ENCODE data around the gene PTPRC. TPM values are rescaled to one million over a fixed set of nuclear protein-coding genes. Genes with fewer than 3 reads are reported as not detected.
A peak's percentile ranks its signal among the peaks of the same experiment; 100 is the strongest.

The PTPRC gene
- total and polyA plus RNA-seq, 2 experiments from 2014 or later, result 0.66 to 0.86 TPM

DNA sequence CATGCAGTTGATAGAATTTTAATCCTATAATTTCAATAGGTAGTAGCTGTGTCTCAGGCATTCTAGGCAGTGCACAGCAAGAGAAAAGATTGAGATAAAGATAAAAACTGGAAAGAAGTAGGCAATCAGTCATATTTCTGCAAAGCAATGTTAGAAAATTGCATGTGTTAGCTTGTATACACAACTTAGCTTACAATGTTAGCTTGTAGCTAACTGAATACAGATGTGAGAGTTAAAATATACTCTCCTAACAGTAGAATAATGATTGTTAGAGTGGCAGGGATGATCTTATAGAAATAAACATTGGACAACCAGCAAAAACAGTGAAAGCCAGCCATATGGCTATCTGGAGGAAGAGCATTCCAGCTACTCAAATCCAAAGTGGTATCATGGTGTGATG lies 29.0 kb downstream of the PTPRC start:
- H3K27me3 ChIP-seq (replicated peaks; ENCODE audit: insufficient read depth), result no peaks in the 10 kb centered on the region
- H3K79me2 ChIP-seq (ENCODE audit: insufficient read depth), result no peaks in the 10 kb centered on the region
- no peaks in the 10 kb centered on the region for H3K9me3 ChIP-seq (ENCODE audit: low read depth)
- H3K9ac ChIP-seq, result peak overlapping the region; percentile 24; the same call in 1 of the 2 replicates
- no peaks in the 10 kb centered on the region for H3K9me2 ChIP-seq (ENCODE audit: insufficient read depth)
- no peak overlapping the region for H2AFZ ChIP-seq
- no peaks in the 10 kb centered on the region for H4K20me1 ChIP-seq (ENCODE audit: insufficient read depth)
- TF ChIP-seq EZH2 (IDR thresholded peaks at IDR 0.05; ENCODE audit: insufficient read depth, poor library complexity, severe bottlenecking), result no peak
- TF ChIP-seq EZH2phosphoT487 (IDR thresholded peaks at IDR 0.05; ENCODE audit: insufficient read depth, low read depth), result no peak
- H3K36me3 ChIP-seq (ENCODE audit: low read depth), result no peaks in the 10 kb centered on the region
- DNase-seq, result no peak
- H3K27ac ChIP-seq, result peak overlapping the region; percentile 79
- peaks cover 48% of the 10 kb centered on the region for H3F3A ChIP-seq (ENCODE audit: insufficient read depth)
- in situ Hi-C loops (cut with MboI), result no loop called here
- H3K4me2 ChIP-seq (ENCODE audit: unreplicated experiment), result peak overlapping the region; percentile 48
- H3K4me3 ChIP-seq, result no peak overlapping the region
- peaks cover 70% of the 10 kb centered on the region for H3K4me1 ChIP-seq (ENCODE audit: insufficient read depth)

DNA sequence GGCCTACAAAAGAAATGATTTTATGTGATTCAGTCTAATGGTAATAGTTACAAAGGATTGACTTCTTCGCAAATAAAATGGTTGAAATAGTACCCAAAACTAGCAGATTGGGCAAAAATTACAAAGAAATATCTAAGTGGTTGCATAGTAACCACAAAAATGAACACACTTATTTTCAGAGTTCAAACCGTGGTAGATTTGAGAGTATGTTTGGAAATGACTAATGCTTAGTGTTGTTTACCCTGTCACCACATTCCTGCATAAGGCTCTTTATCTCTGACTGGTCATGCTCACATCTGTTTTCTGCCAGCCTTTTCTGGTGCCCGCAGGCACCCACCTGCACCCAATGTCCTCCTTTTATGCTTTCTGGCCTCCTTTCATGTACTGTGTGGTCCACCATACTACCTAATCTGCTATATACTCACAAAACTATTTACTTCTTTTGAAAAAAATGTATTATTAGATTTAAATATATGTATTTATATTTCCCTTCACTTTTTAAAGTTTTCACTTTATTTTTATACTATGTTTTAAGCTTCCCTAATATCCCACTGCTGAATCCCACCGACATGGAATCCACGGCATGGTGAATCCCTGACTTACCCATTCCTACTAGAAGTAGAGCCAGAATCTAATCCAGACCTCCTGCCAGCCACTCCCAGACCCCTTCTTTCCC lies 30.3 kb downstream of the PTPRC start:
- no peak overlapping the region for H3K4me3 ChIP-seq
- peak overlapping the region; percentile 25 for H3K9ac ChIP-seq
- no peak overlapping the region for H2AFZ ChIP-seq
- no peaks in the 10 kb centered on the region for H3K27me3 ChIP-seq (replicated peaks; ENCODE audit: insufficient read depth)
- no peak for TF ChIP-seq EZH2 (IDR thresholded peaks at IDR 0.05; ENCODE audit: insufficient read depth, poor library complexity, severe bottlenecking)
- peak; percentile 92 for TF ChIP-seq EZH2phosphoT487 (IDR thresholded peaks at IDR 0.05; ENCODE audit: insufficient read depth, low read depth)
- H4K20me1 ChIP-seq (ENCODE audit: insufficient read depth), result no peaks in the 10 kb centered on the region
- peaks cover 58% of the 10 kb centered on the region for H3F3A ChIP-seq (ENCODE audit: insufficient read depth)
- peaks cover 82% of the 10 kb centered on the region for H3K4me1 ChIP-seq (ENCODE audit: insufficient read depth)
- DNase-seq, result peak; percentile 93
- in situ Hi-C loops (cut with MboI), result no loop called here
- H3K36me3 ChIP-seq (ENCODE audit: low read depth), result no peaks in the 10 kb centered on the region
- H3K79me2 ChIP-seq (ENCODE audit: insufficient read depth), result no peaks in the 10 kb centered on the region
- no peaks in the 10 kb centered on the region for H3K9me3 ChIP-seq (ENCODE audit: low read depth)
- WGBS, 2 experiments (ENCODE audit: low coverage in 1 of 2, low lambda C conversion rate in 2 of 2, missing lambda C conversion rate in 2 of 2), result 31 to 34% methylated on average over 5 of the region's 5 CpGs
- H3K4me2 ChIP-seq (ENCODE audit: unreplicated experiment), result peak overlapping the region; percentile 18
- no peaks in the 10 kb centered on the region for H3K9me2 ChIP-seq (ENCODE audit: insufficient read depth)
- peak overlapping the region; percentile 79 for H3K27ac ChIP-seq

DNA sequence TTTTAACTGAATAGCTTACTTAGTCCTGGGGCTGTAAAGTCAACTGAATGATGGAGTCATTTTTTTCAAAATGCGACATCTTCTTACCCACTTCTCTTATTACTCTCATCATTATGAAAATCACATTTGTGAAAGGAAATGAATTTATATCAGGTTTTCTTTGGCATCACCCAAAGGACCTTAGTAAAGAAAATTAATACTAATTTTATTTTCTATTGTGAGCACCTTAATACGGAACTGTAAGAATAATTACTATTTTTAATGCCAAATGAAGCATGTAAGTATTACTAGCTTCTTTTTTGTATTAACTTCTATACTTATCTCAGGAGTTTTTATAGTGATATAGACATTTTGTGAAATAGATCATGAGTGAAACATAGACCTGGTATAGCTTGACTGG lies 30.9 kb downstream of the PTPRC start:
- Histone ChIP-seq H3F3A (ENCODE audit: insufficient read depth) (peaks cover 58% of the 10 kb centered on the region), H4K20me1 (ENCODE audit: insufficient read depth) (no peaks in the 10 kb centered on the region), H3K4me1 (ENCODE audit: insufficient read depth) (peaks cover 82% of the 10 kb centered on the region), H3K9me2 (ENCODE audit: insufficient read depth) (no peaks in the 10 kb centered on the region), H3K9ac (no peak overlapping the region), H3K4me3 (no peak overlapping the region), H3K27me3 (replicated peaks; ENCODE audit: insufficient read depth) (no peaks in the 10 kb centered on the region), H3K79me2 (ENCODE audit: insufficient read depth) (no peaks in the 10 kb centered on the region), H3K4me2 (ENCODE audit: unreplicated experiment) (peak overlapping the region; percentile 18), H3K36me3 (ENCODE audit: low read depth) (no peaks in the 10 kb centered on the region), H3K9me3 (ENCODE audit: low read depth) (no peaks in the 10 kb centered on the region), H3K27ac (peak overlapping the region; percentile 79), H2AFZ (no peak overlapping the region)
- no peak for DNase-seq
- TF ChIP-seq EZH2phosphoT487 (IDR thresholded peaks at IDR 0.05; ENCODE audit: insufficient read depth, low read depth) (no peak), EZH2 (IDR thresholded peaks at IDR 0.05; ENCODE audit: insufficient read depth, poor library complexity, severe bottlenecking) (no peak)
- WGBS, 2 experiments (ENCODE audit: low coverage in 1 of 2, low lambda C conversion rate in 2 of 2, missing lambda C conversion rate in 2 of 2), result 68 to 69% methylated on average over 2 of the region's 2 CpGs
- in situ Hi-C loops (cut with MboI), result loop anchor here (10.0 kb wide), 1 partner anchor 175 kb away; no protein-coding TSS in a partner anchor

- no peak for TF ChIP-seq EZH2 (IDR thresholded peaks at IDR 0.05; ENCODE audit: insufficient read depth, poor library complexity, severe bottlenecking)
- TF ChIP-seq EZH2phosphoT487 (IDR thresholded peaks at IDR 0.05; ENCODE audit: insufficient read depth, low read depth), result no peak
- no peaks in the 10 kb centered on the region for H4K20me1 ChIP-seq (ENCODE audit: insufficient read depth)
- H3K9ac ChIP-seq, result no peak overlapping the region
- no peak overlapping the region for H2AFZ ChIP-seq
- no peaks in the 10 kb centered on the region for H3K27me3 ChIP-seq (replicated peaks; ENCODE audit: insufficient read depth)
- H3K9me3 ChIP-seq (ENCODE audit: low read depth), result no peaks in the 10 kb centered on the region
- in situ Hi-C loops (cut with MboI), result loop anchor here (10.0 kb wide), 1 partner anchor 176 kb away; no protein-coding TSS in a partner anchor
- H3K27ac ChIP-seq, result peak overlapping the region; percentile 79
- peak overlapping the region; percentile 6 for H3K4me2 ChIP-seq (ENCODE audit: unreplicated experiment)
- H3F3A ChIP-seq (ENCODE audit: insufficient read depth), result peaks cover 61% of the 10 kb centered on the region
- DNase-seq, result no peak
- no peak overlapping the region for H3K4me3 ChIP-seq
- peaks cover 77% of the 10 kb centered on the region for H3K4me1 ChIP-seq (ENCODE audit: insufficient read depth)
- H3K36me3 ChIP-seq (ENCODE audit: low read depth), result no peaks in the 10 kb centered on the region
- H3K9me2 ChIP-seq (ENCODE audit: insufficient read depth), result no peaks in the 10 kb centered on the region
- WGBS, 2 experiments (ENCODE audit: low coverage in 1 of 2, low lambda C conversion rate in 2 of 2, missing lambda C conversion rate in 2 of 2), result 65 to 77% methylated on average over 1 of the region's 1 CpG
- no peaks in the 10 kb centered on the region for H3K79me2 ChIP-seq (ENCODE audit: insufficient read depth)
Observed at GRCh38 chr1:198671136-198671535, 32.3 kb downstream of the PTPRC start.

Data from GM23248 (cell line).